CD14-positive monocyte (primary cell): ENCODE measurements around the gene MMP24. TPM values are rescaled to one million over a fixed set of nuclear protein-coding genes. Genes with fewer than 3 reads are reported as not detected.

Experiments used
- DNase-seq, 3 donors: peaks; one replicate each; pipeline ENCODE4 v3.0.0-alpha.2; 2011 to 2022
- H2AFZ ChIP-seq: 2 replicates; pipeline ENCODE4 v1.6.0; 2012; ENCODE audit warnings: mild to moderate bottlenecking, low read depth, low read length, inconsistent platforms; ENCODE audit not compliant: insufficient read depth, poor library complexity, severe bottlenecking
- H3K27ac ChIP-seq, 2 donors: 1 replicate in 1 of 2; 2 replicates in 1 of 2; pipeline ENCODE4 v1.5.1; 2012 to 2013; ENCODE audit warnings: low read length in 2 of 2, control low read depth in 1 of 2, inconsistent platforms in 1 of 2, low read depth in 1 of 2, mild to moderate bottlenecking in 1 of 2
- H3K27me3 ChIP-seq, 2 donors: one replicate each; pipeline versions ENCODE4 v1.6.0 to v1.6.1; 2011 to 2013; ENCODE audit warnings: low read length in 2 of 2; ENCODE audit not compliant: control insufficient read depth in 2 of 2, insufficient read depth in 2 of 2
- H3K36me3 ChIP-seq, 2 donors: replicated peaks in 1 of 2; 1 replicate in 1 of 2; 2 replicates in 1 of 2; pipeline versions ENCODE4 v1.5.1 to v1.6.1; 2012 to 2013; ENCODE audit warnings: low read length in 2 of 2, control low read depth in 1 of 2, inconsistent platforms in 1 of 2, mild to moderate bottlenecking in 1 of 2; ENCODE audit not compliant: insufficient read depth in 2 of 2, control insufficient read depth in 1 of 2
- H3K4me1 ChIP-seq, 2 donors: 1 replicate in 1 of 2; 2 replicates in 1 of 2; pipeline versions ENCODE4 v1.5.1 to v1.6.1; 2012 to 2013; ENCODE audit warnings: low read length in 2 of 2, control low read depth in 1 of 2, inconsistent platforms in 1 of 2, mild to moderate bottlenecking in 1 of 2, moderate library complexity in 1 of 2; ENCODE audit not compliant: insufficient read depth in 2 of 2, control insufficient read depth in 1 of 2
- H3K4me2 ChIP-seq: replicated peaks from 2 replicates; pipeline ENCODE3; 2012; ENCODE audit warnings: low read length, moderate library complexity, mild to moderate bottlenecking; ENCODE audit not compliant: poor library complexity, severe bottlenecking; ENCODE audit errors: extremely low read depth
- H3K4me3 ChIP-seq, 3 experiments: fragments of 200-600 bp in 1 of 3; sonication (generic) in 1 of 3; replicated peaks in 1 of 3; 1 replicate in 2 of 3; 2 replicates in 1 of 3; pipeline ENCODE4 v1.5.1; 2011 to 2013; ENCODE audit warnings: low read length in 3 of 3, mild to moderate bottlenecking in 3 of 3, control low read depth in 2 of 3, low read depth in 2 of 3, inconsistent platforms in 1 of 3, moderate library complexity in 1 of 3
- H3K79me2 ChIP-seq: 2 replicates; pipeline ENCODE4 v1.6.0; 2012; ENCODE audit warnings: mild to moderate bottlenecking, control low read depth, inconsistent platforms, low read length, moderate library complexity; ENCODE audit not compliant: insufficient read depth
- H3K9ac ChIP-seq: 2 replicates; pipeline ENCODE4 v1.6.0; 2017; ENCODE audit warnings: low read length, mild to moderate bottlenecking; ENCODE audit not compliant: insufficient read depth, poor library complexity, severe bottlenecking
- H3K9me3 ChIP-seq, 2 donors: replicated peaks in 1 of 2; 1 replicate in 1 of 2; 2 replicates in 1 of 2; pipeline versions ENCODE4 v1.5.1 to v1.6.1; 2012 to 2013; ENCODE audit warnings: low read length in 2 of 2, control low read depth in 1 of 2; ENCODE audit not compliant: control insufficient read depth in 1 of 2, insufficient read depth in 1 of 2
- H4K20me1 ChIP-seq: 2 replicates; pipeline ENCODE4 v1.6.0; 2012; ENCODE audit warnings: mild to moderate bottlenecking, low read length, control low read depth, moderate library complexity; ENCODE audit not compliant: insufficient read depth
- H3K27ac Mint-ChIP-seq, 7 donors: one replicate each; pipeline ENCODE4 v1.8.0; 2020; ENCODE audit warnings: mild to moderate bottlenecking in 7 of 7, mixed read lengths in 7 of 7, moderate library complexity in 6 of 7, inconsistent platforms in 2 of 7
- H3K27me3 Mint-ChIP-seq, 3 donors: one replicate each; pipeline ENCODE4 v1.8.0; 2021 to 2022; ENCODE audit warnings: low read depth in 3 of 3, mild to moderate bottlenecking in 3 of 3, mixed read lengths in 3 of 3, moderate library complexity in 3 of 3, inconsistent platforms in 1 of 3
- H3K36me3 Mint-ChIP-seq, 2 donors: one replicate each; pipeline ENCODE4 v1.8.0; 2020; ENCODE audit warnings: mixed read lengths in 2 of 2, inconsistent platforms in 1 of 2, mild to moderate bottlenecking in 1 of 2
- H3K4me1 Mint-ChIP-seq: one replicate; pipeline ENCODE4 v1.8.0; 2020; ENCODE audit warnings: mild to moderate bottlenecking, mixed read lengths
- H3K4me3 Mint-ChIP-seq, 2 donors: one replicate each; pipeline ENCODE4 v1.8.0; 2020; ENCODE audit warnings: mild to moderate bottlenecking in 2 of 2, mixed read lengths in 2 of 2, moderate library complexity in 1 of 2
- H3K9me3 Mint-ChIP-seq, 7 donors: one replicate each; pipeline ENCODE4 v1.8.0; 2020 to 2022; ENCODE audit warnings: mixed read lengths in 7 of 7, mild to moderate bottlenecking in 6 of 7, moderate library complexity in 6 of 7, inconsistent platforms in 2 of 7
- WGBS: methylation state at CpG from one replicate; pipeline ENCODE4 v1.1.5; 2013; ENCODE audit warnings: missing lambda C conversion rate; ENCODE audit not compliant: insufficient coverage; 5-methylcytosine and 5-hydroxymethylcytosine counted together
- intact Hi-C, 2 donors: fragments of 100-400 bp; cut with micrococcal nuclease; formaldehyde crosslinking; loops; one replicate each; pipeline versions ENCODE4 v1.15.0 to v1.15.1; 2023
- polyA plus RNA-seq, 3 donors: library from polyadenylated mRNA; depleted of rRNA in 1 of 3; unstranded in 2 of 3; stranded (reverse) in 1 of 3; fragments of 300-500 nt in 2 of 3; fragments of >200 nt in 1 of 3; fragmentation: Illumina TruSeq in 2 of 3; gene quantifications; 1 replicate in 2 of 3; 2 replicates in 1 of 3; pipeline ENCODE4 v1.2.3, GENCODE V29; 2012 to 2021
- TF ChIP-seq, protein P1 (sequence below): fragments of 200-600 bp; IDR thresholded peaks from one replicate; pipeline ENCODE4 v1.8.0; 2022; ENCODE audit warnings: antibody characterized with exemption, mild to moderate bottlenecking

The MMP24 gene
- polyA plus RNA-seq, 3 donors, result 0.14 TPM; not detected in 2

GRCh38 chr20:35248641-35249475, 22.4 kb downstream of the MMP24 start:
- Histone ChIP-seq H4K20me1 (no peaks in the 10 kb centered on the region), H3K79me2 (no peaks in the 10 kb centered on the region), H3K4me3 (no peak overlapping the region), H3K9ac (no peak overlapping the region), H3K9me3 (no peaks in the 10 kb centered on the region), H3K27ac (no peak overlapping the region), H3K27me3 (no peaks in the 10 kb centered on the region), H3K4me1 (no peaks in the 10 kb centered on the region), H3K36me3 (no peaks in the 10 kb centered on the region), H2AFZ (no peak overlapping the region), H3K4me2 (no peak overlapping the region)
- 83% methylated on average over 7 of the region's 9 CpGs for WGBS
- DNase-seq, result no peak
- no peak overlapping the region for H3K27ac Mint-ChIP-seq
- no peak overlapping the region for H3K4me3 Mint-ChIP-seq
- H3K9me3 Mint-ChIP-seq, result no peaks in the 10 kb centered on the region
- no peaks in the 10 kb centered on the region for H3K27me3 Mint-ChIP-seq
- H3K36me3 Mint-ChIP-seq, result peaks cover 0 to 4% of the 10 kb centered on the region in 2 donors
- intact Hi-C loops, result no loop called here
- TF ChIP-seq, protein P1, sequence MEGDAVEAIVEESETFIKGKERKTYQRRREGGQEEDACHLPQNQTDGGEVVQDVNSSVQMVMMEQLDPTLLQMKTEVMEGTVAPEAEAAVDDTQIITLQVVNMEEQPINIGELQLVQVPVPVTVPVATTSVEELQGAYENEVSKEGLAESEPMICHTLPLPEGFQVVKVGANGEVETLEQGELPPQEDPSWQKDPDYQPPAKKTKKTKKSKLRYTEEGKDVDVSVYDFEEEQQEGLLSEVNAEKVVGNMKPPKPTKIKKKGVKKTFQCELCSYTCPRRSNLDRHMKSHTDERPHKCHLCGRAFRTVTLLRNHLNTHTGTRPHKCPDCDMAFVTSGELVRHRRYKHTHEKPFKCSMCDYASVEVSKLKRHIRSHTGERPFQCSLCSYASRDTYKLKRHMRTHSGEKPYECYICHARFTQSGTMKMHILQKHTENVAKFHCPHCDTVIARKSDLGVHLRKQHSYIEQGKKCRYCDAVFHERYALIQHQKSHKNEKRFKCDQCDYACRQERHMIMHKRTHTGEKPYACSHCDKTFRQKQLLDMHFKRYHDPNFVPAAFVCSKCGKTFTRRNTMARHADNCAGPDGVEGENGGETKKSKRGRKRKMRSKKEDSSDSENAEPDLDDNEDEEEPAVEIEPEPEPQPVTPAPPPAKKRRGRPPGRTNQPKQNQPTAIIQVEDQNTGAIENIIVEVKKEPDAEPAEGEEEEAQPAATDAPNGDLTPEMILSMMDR, result no peak
- H3K4me1 Mint-ChIP-seq, result peaks cover 14% of the 10 kb centered on the region

DNA sequence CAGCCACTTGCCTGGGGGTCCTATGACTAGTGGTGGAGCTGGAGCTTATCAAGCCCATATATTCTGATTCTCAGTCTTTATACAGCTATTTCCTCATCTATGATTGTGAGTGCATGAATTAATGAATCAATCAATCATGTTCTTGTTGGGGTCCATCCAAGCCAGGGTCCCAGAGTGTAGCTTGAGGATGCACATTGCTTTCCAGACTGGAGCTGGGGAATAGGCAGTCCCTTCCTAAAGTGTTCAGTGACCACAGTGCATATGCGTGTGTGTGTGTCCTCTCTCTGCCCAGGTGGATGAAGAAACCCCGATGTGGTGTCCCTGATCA, 25.1 kb downstream of the MMP24 start:
- H3K36me3 Mint-ChIP-seq, result peaks cover 6 to 14% of the 10 kb centered on the region in 2 donors
- no peaks in the 10 kb centered on the region for H3K27me3 Mint-ChIP-seq
- no peak for DNase-seq
- no peak overlapping the region for H3K4me2 ChIP-seq
- peaks cover 14% of the 10 kb centered on the region for H3K4me1 Mint-ChIP-seq
- H3K27ac ChIP-seq, result no peak overlapping the region
- WGBS, result 100% methylated on average over 1 of the region's 2 CpGs
- no peaks in the 10 kb centered on the region for H4K20me1 ChIP-seq
- no peak overlapping the region for H2AFZ ChIP-seq
- H3K9me3 Mint-ChIP-seq, result no peaks in the 10 kb centered on the region
- H3K27me3 ChIP-seq, result no peaks in the 10 kb centered on the region
- H3K9me3 ChIP-seq, result no peaks in the 10 kb centered on the region
- H3K36me3 ChIP-seq, result peaks cover 2 to 11% of the 10 kb centered on the region in 2 donors
- no peak overlapping the region for H3K27ac Mint-ChIP-seq
- no peak overlapping the region for H3K9ac ChIP-seq
- H3K4me1 ChIP-seq, result no peaks in the 10 kb centered on the region
- no peak overlapping the region for H3K4me3 Mint-ChIP-seq
- intact Hi-C loops, result no loop called here
- no peak overlapping the region for H3K4me3 ChIP-seq
- TF ChIP-seq, protein P1, result no peak
- no peaks in the 10 kb centered on the region for H3K79me2 ChIP-seq
